Cardiac muscle cell (in vitro differentiated cells and primary cell): ENCODE data around the gene DDX39A. TPM values are rescaled to one million over a fixed set of nuclear protein-coding genes. Genes with fewer than 3 reads are reported as not detected.

Experiments used
- DNase-seq, 2 donors: peaks; one replicate each; pipeline versions ENCODE4 v3.0.0 to v3.0.0-alpha.2; 2010 to 2017; ENCODE audit warnings: low read depth in 1 of 2, low spot score in 1 of 2
- H3K27ac ChIP-seq: fragments of 200-600 bp; sonication (generic); 2 replicates; pipeline ENCODE4 v1.5.1; 2016
- H3K27me3 ChIP-seq: fragments of 200-600 bp; sonication (generic); 2 replicates; pipeline ENCODE4 v1.6.0; 2016; ENCODE audit warnings: control low read depth
- H3K36me3 ChIP-seq: fragments of 200-600 bp; sonication (generic); 2 replicates; pipeline ENCODE4 v1.5.1; 2016; ENCODE audit warnings: control low read depth
- H3K4me1 ChIP-seq: fragments of 200-600 bp; sonication (generic); 2 replicates; pipeline ENCODE4 v1.8.1; 2017; ENCODE audit warnings: low read depth, mild to moderate bottlenecking, mixed run types
- H3K4me3 ChIP-seq: fragments of 200-600 bp; sonication (generic); 2 replicates; pipeline ENCODE4 v1.5.1; 2016; ENCODE audit warnings: mild to moderate bottlenecking
- H3K9me3 ChIP-seq: fragments of 200-600 bp; sonication (generic); 2 replicates; pipeline ENCODE4 v1.5.1; 2017; ENCODE audit warnings: low read depth, mild to moderate bottlenecking, control low read depth
- polyA plus RNA-seq: library from polyadenylated mRNA; unstranded; fragments of >200 nt; fragmentation: Nextera tagmentation; extraction: Ambion mirVana; gene quantifications from 2 replicates; pipeline ENCODE4 v1.2.1, GENCODE V29; 2016
- total RNA-seq: library from RNA; depleted of rRNA; stranded (reverse); fragments of >200 nt; gene quantifications from 2 replicates; pipeline ENCODE4 v1.2.3, GENCODE V29; 2016
- TF ChIP-seq, protein P1 (sequence below): IDR thresholded peaks from 2 replicates; pipeline ENCODE4 v1.5.1; 2012; ENCODE audit warnings: low read depth, mild to moderate bottlenecking, low read length

The DDX39A gene
- total and polyA plus RNA-seq, 2 experiments from 2014 or later = 73.3 to 77.0 TPM

DNA sequence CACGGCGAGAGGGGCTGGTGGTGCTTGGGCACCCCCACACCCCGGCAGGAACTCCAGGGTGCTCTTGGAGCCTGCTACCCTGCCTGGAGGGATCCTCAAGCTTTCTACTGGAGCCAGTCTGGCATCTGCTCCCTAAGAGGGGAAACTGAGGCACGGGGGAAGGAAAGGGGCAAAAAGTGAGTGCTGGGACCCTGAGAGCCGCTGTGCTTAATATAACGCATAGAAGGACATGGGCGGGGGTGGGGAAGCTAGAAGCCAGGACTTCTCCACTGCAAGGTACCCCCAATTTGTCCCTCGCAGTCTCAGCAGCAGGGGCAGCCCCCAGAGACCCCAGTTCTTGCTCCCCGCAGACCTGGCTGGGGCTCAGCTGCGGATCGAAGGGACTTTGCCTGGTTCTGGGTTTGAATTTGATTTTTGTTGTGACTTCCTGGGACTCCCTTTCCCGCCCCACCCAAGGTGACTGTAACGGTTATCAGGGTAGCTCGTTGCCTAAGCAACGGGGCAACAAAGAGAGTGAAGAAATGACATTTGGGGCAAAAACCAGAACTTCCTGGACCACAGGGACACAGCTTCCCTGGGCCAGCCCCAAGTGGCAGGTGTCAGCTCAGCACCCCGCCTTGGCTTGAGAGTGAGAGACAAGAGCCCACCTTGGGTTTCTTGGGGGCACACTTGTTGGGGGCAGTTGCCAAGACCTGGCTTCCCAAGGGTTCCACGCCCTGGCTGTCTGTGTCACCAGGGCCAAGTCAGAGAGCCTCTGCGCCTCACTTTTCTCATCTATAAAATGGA is 37.3 kb downstream of the DDX39A start:
- peak in 1 of 2 donors; percentile 53 for DNase-seq
- Histone ChIP-seq H3K27ac (no peak overlapping the region), H3K4me3 (no peak overlapping the region), H3K9me3 (no peaks in the 10 kb centered on the region), H3K4me1 (peaks cover 8% of the 10 kb centered on the region), H3K27me3 (no peaks in the 10 kb centered on the region), H3K36me3 (no peaks in the 10 kb centered on the region)
- TF ChIP-seq, protein P1, sequence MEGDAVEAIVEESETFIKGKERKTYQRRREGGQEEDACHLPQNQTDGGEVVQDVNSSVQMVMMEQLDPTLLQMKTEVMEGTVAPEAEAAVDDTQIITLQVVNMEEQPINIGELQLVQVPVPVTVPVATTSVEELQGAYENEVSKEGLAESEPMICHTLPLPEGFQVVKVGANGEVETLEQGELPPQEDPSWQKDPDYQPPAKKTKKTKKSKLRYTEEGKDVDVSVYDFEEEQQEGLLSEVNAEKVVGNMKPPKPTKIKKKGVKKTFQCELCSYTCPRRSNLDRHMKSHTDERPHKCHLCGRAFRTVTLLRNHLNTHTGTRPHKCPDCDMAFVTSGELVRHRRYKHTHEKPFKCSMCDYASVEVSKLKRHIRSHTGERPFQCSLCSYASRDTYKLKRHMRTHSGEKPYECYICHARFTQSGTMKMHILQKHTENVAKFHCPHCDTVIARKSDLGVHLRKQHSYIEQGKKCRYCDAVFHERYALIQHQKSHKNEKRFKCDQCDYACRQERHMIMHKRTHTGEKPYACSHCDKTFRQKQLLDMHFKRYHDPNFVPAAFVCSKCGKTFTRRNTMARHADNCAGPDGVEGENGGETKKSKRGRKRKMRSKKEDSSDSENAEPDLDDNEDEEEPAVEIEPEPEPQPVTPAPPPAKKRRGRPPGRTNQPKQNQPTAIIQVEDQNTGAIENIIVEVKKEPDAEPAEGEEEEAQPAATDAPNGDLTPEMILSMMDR = no peak

DNA sequence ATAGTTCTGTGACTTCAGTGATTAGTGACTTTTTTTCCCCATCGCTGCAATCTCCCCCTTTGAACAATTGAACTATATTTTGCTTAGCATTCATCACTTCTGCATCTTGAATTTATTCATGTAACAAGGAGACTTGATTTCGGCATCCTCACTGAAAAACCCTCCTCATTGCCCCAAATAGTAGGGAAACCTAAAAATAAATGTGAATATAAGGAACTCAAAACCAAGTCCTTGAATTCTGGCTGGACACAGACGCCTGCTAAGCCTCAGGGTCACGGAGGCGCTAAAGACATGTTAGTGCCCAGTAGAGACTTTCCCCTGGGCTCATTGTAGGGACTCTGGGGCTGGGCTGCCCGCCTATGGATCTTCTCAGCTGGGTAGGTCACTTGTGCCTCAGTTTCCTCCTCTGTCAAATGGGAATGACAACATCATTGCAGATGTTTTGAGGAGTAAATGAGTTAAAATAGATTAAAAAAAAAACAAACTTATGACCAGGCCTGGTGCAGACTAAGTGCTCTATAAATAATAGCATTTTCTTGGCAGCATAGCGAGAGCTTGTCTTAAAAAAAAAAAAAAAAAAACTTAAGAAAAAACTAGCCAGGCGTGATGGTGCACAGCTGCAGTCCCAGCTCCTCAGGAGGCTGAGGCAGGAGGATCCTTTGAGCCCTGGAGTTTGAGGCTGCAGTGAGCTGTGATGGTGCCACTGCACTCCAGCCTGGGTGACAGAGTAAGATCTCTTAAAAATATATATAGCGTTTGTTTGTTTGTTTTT is 39.7 kb downstream of the DDX39A start:
- peaks cover 22% of the 10 kb centered on the region for H3K4me1 ChIP-seq
- no peak for DNase-seq
- H3K27me3 ChIP-seq = no peaks in the 10 kb centered on the region
- H3K27ac ChIP-seq = no peak overlapping the region
- TF ChIP-seq, protein P1 = no peak
- H3K4me3 ChIP-seq = no peak overlapping the region
- no peaks in the 10 kb centered on the region for H3K36me3 ChIP-seq
- H3K9me3 ChIP-seq = no peaks in the 10 kb centered on the region

DNA sequence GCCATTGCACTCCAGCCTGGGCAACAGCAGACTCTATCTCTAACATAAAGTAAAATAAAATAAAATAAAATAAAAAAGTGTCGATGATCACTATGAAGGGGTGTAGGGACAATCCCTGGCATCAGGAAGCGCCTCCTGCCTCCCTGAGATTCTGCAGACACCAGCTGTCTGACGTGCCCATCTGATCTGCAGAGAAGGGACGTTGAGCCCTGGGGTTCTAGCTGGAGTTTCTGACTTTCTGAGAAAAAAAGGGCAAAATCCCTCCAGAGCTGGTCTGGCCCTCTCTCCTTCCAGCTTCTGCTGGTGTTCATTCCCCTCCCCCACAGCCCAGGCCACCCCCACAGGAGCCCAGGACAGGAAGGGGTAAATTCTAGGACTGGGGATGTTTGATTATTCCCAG is 40.3 kb downstream of the DDX39A start:
- TF ChIP-seq, protein P1 = no peak
- DNase-seq = no peak
- Histone ChIP-seq H3K27ac (no peak overlapping the region), H3K4me1 (peaks cover 22% of the 10 kb centered on the region), H3K9me3 (no peaks in the 10 kb centered on the region), H3K4me3 (no peak overlapping the region), H3K36me3 (no peaks in the 10 kb centered on the region), H3K27me3 (no peaks in the 10 kb centered on the region)

DNA sequence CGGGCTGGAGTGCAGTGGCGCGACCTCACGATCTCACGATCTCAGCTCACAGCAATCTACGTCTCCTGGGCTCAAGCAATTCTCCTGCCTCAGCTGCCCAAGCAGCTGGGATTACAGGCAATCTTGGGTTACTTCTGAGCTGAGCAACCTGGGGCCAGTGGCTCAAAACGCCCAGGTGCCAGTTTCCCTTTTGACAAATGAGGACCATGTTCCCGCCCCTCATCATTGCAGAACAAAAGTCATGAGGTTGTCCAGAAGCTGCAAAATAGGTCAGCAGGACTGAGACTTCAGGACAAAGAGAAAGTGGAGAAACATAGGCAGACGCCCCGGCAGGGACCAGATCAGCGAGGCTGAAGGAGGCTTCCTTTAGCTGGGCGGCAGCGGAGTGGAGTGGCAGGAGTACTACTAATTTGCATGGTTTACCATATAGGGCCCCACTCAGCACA is 41.2 kb downstream of the DDX39A start:
- DNase-seq = no peak
- peaks cover 22% of the 10 kb centered on the region for H3K4me1 ChIP-seq

DNA sequence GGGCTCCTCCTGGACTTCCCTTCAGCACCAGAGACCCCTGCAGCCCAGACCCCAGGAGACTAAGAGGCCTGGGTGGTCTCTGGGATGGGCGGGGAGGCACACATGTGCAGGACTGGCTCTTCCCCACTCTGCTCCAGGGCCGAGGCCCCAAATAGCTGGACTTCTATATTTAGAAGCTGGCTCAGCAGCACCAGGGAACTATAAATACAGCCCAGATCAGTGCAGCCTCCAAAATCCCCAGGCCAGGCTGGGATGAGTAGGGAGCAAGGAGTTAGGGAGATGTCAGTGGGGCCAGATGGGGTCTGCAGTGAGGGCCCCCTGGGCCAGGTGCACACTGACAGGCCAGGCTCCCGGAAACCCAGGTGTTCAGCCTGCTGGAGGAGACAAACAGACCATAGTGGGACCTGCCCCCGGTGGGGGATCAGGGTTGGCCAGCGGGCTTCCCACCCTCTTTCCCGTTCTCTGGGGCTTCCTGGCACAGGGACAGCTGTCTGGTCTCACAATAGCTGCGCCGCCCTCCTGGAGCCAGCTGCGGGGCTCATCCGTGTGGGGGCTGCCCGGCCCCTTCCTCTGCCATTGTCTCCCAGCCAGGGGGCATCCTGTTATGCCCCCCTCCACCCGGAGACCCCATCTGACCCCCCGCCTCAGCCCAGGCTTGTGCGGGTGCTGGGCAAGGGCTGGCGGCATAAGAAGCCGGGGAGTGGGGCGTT is 43.4 kb downstream of the DDX39A start:
- H3K4me1 ChIP-seq = peaks cover 19% of the 10 kb centered on the region
- H3K9me3 ChIP-seq = no peaks in the 10 kb centered on the region
- H3K36me3 ChIP-seq = no peaks in the 10 kb centered on the region
- H3K4me3 ChIP-seq = no peak overlapping the region
- TF ChIP-seq, protein P1 = no peak
- DNase-seq = peak; percentile 19 to 72
- H3K27me3 ChIP-seq = no peaks in the 10 kb centered on the region
- H3K27ac ChIP-seq = peak overlapping the region; percentile 94

More for the DNA sequence above, 41.2 kb downstream of the DDX39A start:
- Histone ChIP-seq H3K9me3 (no peaks in the 10 kb centered on the region), H3K36me3 (no peaks in the 10 kb centered on the region), H3K27ac (peak overlapping the region; percentile 5), H3K27me3 (no peaks in the 10 kb centered on the region), H3K4me3 (no peak overlapping the region)
- TF ChIP-seq, protein P1 = no peak
